Placental epithelial cell (primary cell): ENCODE data around the gene CD38. TPM values are rescaled to one million over a fixed set of nuclear protein-coding genes. Genes with fewer than 3 reads are reported as not detected.

Experiments
- total RNA-seq: library from RNA; depleted of rRNA; stranded (reverse); fragments of >200 nt; gene quantifications from 2 replicates; pipeline ENCODE4 v1.2.3, GENCODE V29; 2012

Gene CD38
- under 0.01 TPM in 2 replicates for total RNA-seq

GRCh38 chr4:15778289-15779241 lies at the start of gene CD38:
TSS of gene CD38 (plus strand) at chr4:15778328. CDS start at chr4:15778415, 87 bp downstream.

Other genes starting within 250 kb of the CD38 start
- 110 and 117 TPM in 2 replicates for gene FBXL5, start 123.0 kb upstream of the CD38 start, total RNA-seq
- 17.7 and 21.5 TPM in 2 replicates for gene FAM200B, start 96.5 kb upstream of the CD38 start, total RNA-seq
- gene BST1, start 75.3 kb upstream of the CD38 start, total RNA-seq, result 12.8 and 25.1 TPM in 2 replicates
- gene FGFBP1, start 160.4 kb downstream of the CD38 start, total RNA-seq, result not detected in 2 replicates
- not detected in 2 replicates for gene FGFBP2, start 184.8 kb downstream of the CD38 start, total RNA-seq